A673 (cell line): Measurements from ENCODE around the gene ISM1. TPM values are rescaled to one million over a fixed set of nuclear protein-coding genes. Genes with fewer than 3 reads are reported as not detected.

ENCODE experiments used
- BruUV-seq: library from RNA; stranded (reverse); fragments of 400-500 nt; replicated peaks from 2 replicates; lab custom pipeline; 2021; lab: Mats Ljungman, UMichigan
- CTCF ChIA-PET: fragments of 300-600 bp; sonication (Branson Sonifier 250); formaldehyde crosslinking; loops from one replicate; lab custom pipeline; 2022; ENCODE audit warnings: antibody characterized with exemption; lab: Charles Lee
- POLR2A ChIA-PET: fragments of 300-600 bp; sonication (Branson Sonifier 250); formaldehyde crosslinking; loops from one replicate; lab custom pipeline; 2022; ENCODE audit warnings: antibody characterized with exemption; ENCODE audit not compliant: low non-redundant PET; lab: Charles Lee
- DNase-seq: peaks from one replicate; pipeline ENCODE4 v3.0.0-alpha.2; 2015; ENCODE audit warnings: low spot score
- H3K27ac ChIP-seq: fragments of 200-600 bp; sonication (generic); 2 replicates; pipeline ENCODE4 v1.5.1; 2016; ENCODE audit warnings: mixed run types, low read depth, mild to moderate bottlenecking, mixed read lengths, antibody characterized with exemption, low read length; ENCODE audit not compliant: poor library complexity, severe bottlenecking
- H3K27me3 ChIP-seq: fragments of 200-600 bp; sonication (generic); replicated peaks from 2 replicates; pipeline ENCODE4 v1.6.1; 2017; ENCODE audit warnings: mixed run types, low read depth, mild to moderate bottlenecking, mixed read lengths, antibody characterized with exemption, low read length; ENCODE audit not compliant: insufficient read depth, poor library complexity
- H3K36me3 ChIP-seq: fragments of 200-600 bp; sonication (generic); 2 replicates; pipeline ENCODE4 v1.6.1; 2016; ENCODE audit warnings: mixed run types, mild to moderate bottlenecking, mixed read lengths, antibody characterized with exemption, low read length; ENCODE audit not compliant: insufficient read depth, poor library complexity, severe bottlenecking
- H3K4me1 ChIP-seq: fragments of 200-600 bp; sonication (generic); 2 replicates; pipeline ENCODE4 v1.6.1; 2017; ENCODE audit warnings: mixed run types, mild to moderate bottlenecking, mixed read lengths, antibody characterized with exemption, low read length; ENCODE audit not compliant: insufficient read depth, poor library complexity, severe bottlenecking
- H3K4me3 ChIP-seq: fragments of 200-600 bp; sonication (generic); 2 replicates; pipeline ENCODE4 v1.5.1; 2016; ENCODE audit warnings: low read depth, mixed run types, mild to moderate bottlenecking, mixed read lengths, low read length; ENCODE audit not compliant: poor library complexity, severe bottlenecking
- H3K9me3 ChIP-seq: fragments of 200-600 bp; sonication (generic); 2 replicates; pipeline ENCODE4 v1.6.1; 2016; ENCODE audit warnings: mixed run types, low read depth, mild to moderate bottlenecking, mixed read lengths, antibody characterized with exemption, low read length; ENCODE audit not compliant: poor library complexity, severe bottlenecking
- EZH2 ChIP-seq: fragments of 200-600 bp; sonication (generic); IDR thresholded peaks from 2 replicates; pipeline ENCODE4 v1.6.1; 2017; ENCODE audit warnings: borderline replicate concordance, low read depth, mild to moderate bottlenecking, mixed read lengths, antibody characterized with exemption, low read length; ENCODE audit not compliant: poor library complexity, severe bottlenecking
- intact Hi-C: fragments of 100-400 bp; cut with micrococcal nuclease; formaldehyde crosslinking; loops from one replicate; pipeline ENCODE4 v1.10.0; 2022; ENCODE audit not compliant: unreplicated experiment
- total RNA-seq: library from RNA; stranded (reverse); gene quantifications from 2 replicates; pipeline ENCODE4 v1.2.3, GENCODE V29; 2021
- TF ChIP-seq, protein P1 (sequence below): fragments of 300-800, 200-600 bp; sonication (generic); conservative IDR thresholded peaks from 2 replicates; pipeline ENCODE4 v1.5.1; 2017; ENCODE audit warnings: low read depth, mild to moderate bottlenecking, antibody characterized with exemption, low read length, moderate library complexity, mixed read lengths

The ISM1 gene
- total RNA-seq, 1 experiment from 2014 or later, result 0.11 TPM

DNA sequence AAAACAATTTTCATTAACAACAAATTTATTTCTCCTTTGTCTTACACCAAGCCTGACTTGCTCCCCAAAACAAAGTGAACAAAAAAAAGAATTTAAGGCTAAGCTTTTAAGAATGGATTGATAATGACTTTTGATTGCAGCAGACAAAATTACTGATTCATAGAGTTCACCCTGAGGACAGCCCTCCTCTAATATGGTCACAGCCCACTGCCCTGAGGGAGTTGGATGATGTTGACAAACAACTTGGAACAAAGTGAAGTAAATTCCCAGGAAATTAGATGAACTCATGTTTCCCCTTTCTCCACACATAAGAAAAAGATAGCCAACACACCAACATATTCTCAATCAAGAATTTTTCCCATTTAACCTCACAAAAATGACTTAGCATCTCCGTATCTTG is 7.7 kb upstream of the ISM1 start:
- no peak for TF ChIP-seq EZH2
- TF ChIP-seq, protein P1, sequence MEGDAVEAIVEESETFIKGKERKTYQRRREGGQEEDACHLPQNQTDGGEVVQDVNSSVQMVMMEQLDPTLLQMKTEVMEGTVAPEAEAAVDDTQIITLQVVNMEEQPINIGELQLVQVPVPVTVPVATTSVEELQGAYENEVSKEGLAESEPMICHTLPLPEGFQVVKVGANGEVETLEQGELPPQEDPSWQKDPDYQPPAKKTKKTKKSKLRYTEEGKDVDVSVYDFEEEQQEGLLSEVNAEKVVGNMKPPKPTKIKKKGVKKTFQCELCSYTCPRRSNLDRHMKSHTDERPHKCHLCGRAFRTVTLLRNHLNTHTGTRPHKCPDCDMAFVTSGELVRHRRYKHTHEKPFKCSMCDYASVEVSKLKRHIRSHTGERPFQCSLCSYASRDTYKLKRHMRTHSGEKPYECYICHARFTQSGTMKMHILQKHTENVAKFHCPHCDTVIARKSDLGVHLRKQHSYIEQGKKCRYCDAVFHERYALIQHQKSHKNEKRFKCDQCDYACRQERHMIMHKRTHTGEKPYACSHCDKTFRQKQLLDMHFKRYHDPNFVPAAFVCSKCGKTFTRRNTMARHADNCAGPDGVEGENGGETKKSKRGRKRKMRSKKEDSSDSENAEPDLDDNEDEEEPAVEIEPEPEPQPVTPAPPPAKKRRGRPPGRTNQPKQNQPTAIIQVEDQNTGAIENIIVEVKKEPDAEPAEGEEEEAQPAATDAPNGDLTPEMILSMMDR, result no peak
- DNase-seq, result no peak
- Histone ChIP-seq H3K36me3 (no peaks in the 10 kb centered on the region), H3K4me1 (no peaks in the 10 kb centered on the region), H3K27ac (no peak overlapping the region), H3K4me3 (no peak overlapping the region), H3K27me3 (peaks cover 57% of the 10 kb centered on the region), H3K9me3 (no peaks in the 10 kb centered on the region)
- no TSS peak for BruUV-seq
- POLR2A ChIA-PET, result no interaction called here
- intact Hi-C loops, result no loop called here
- CTCF ChIA-PET, result no interaction called here

DNA sequence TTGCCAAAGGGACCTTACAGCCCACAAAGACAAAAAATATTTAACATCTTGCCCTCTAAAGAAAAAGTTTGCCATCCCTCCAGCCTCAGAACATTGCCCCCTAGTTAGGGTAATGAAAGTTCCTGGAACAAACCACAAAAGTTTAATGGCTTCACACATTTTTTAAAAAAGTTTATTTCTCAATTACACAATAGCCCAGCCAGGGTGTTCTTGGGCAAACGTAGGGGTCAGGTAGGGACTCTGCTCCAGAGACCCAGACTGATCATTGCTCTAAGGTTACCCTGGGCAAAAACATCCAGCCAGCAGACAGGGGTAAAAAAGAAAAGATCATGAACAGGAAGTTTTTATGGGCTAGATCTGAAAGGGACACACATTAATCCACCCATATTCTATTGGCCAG is 4.5 kb upstream of the ISM1 start:
- Histone ChIP-seq H3K27ac (no peak overlapping the region), H3K27me3 (peaks cover 84% of the 10 kb centered on the region), H3K4me1 (no peaks in the 10 kb centered on the region), H3K36me3 (no peaks in the 10 kb centered on the region), H3K9me3 (no peaks in the 10 kb centered on the region), H3K4me3 (no peak overlapping the region)
- intact Hi-C loops, result no loop called here
- ChIA-PET POLR2A (no interaction called here), CTCF (no interaction called here)
- no peak for DNase-seq
- no TSS peak for BruUV-seq
- TF ChIP-seq, protein P1, result no peak
- TF ChIP-seq EZH2, result no peak

DNA sequence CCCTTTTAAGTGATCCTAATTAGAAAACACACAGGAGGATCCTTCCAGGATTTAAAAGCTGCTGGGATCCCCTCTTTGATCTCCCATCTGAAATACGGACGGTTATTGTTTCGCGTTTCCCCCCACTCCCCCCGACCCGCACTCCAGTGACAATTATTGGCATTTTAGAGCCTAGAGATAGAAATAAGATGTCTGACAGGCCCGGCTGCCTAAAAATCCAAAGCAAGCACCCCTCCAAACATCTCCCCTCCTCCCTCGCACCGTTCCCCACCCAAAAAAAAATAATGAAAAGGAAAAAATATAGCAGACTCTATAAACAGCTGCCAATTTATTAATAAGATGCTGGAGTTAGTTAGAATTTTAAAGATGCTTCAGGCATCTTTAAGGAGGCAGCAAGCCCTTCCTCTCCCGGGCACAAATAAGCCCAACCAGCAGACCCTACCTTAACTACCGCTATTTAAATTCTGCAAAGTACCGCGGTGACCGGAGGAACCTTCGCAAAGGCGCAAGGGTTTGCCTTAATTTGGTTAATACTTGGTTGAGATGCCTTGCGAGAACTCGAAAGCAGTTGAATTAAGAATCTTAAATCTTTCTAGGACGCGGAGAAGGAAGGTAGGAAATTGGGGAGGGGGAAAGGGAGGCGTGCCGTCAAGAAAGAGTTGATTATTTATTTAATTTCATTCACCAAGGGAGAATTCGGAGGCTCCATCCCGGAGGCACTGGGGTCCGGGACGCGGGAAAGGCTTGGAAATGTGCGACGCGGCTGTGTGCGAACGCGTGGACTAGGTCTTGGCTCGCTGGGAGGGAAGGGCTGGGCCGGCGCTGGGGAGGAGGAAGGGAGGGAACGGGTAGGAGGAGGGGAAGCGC is 1.5 kb upstream of the ISM1 start:
- Histone ChIP-seq H3K4me1 (peaks cover 7% of the 10 kb centered on the region), H3K9me3 (no peaks in the 10 kb centered on the region), H3K27me3 (peaks cover 90% of the 10 kb centered on the region), H3K4me3 (peak overlapping the region; percentile 39), H3K27ac (no peak overlapping the region), H3K36me3 (no peaks in the 10 kb centered on the region)
- no peak for DNase-seq
- CTCF ChIA-PET, result no interaction called here
- intact Hi-C loops, result loop anchor here (10.0 kb wide), 1 partner anchor 225 kb away; no protein-coding TSS in a partner anchor
- BruUV-seq, result no TSS peak
- POLR2A ChIA-PET, result no interaction called here
- TF ChIP-seq, protein P1, result no peak
- peak; percentile 29 for TF ChIP-seq EZH2
